Measurements from ENCODE around the gene ADAM8. TPM values are rescaled to one million over a fixed set of nuclear protein-coding genes. Genes with fewer than 3 reads are reported as not detected.

Gene ADAM8
- total and polyA plus RNA-seq, 2 of the 8 experiments (the other 6 are each of a cell fraction or from before 2014, with no cell fraction given), result 4.6 TPM

GRCh38 chr10:133231244-133231945, 45.3 kb downstream of the ADAM8 start:
- no peak overlapping the region for H3K23ac ChIP-seq (ENCODE audit: insufficient read length)
- H2BK20ac ChIP-seq (ENCODE audit: low read length), result no peak overlapping the region; the same call in 1 of the 2 replicates
- DNase-seq (ENCODE audit: low read depth in 1 of 2, low spot score in 2 of 2) (no peak), FAIRE-seq (no peak)
- no peak overlapping the region for H2AFZ ChIP-seq (ENCODE audit: low read length)
- CTCF ChIA-PET (ENCODE audit: partially characterized antibody), result interaction anchor here (0.8 to 1.3 kb wide), 4 partner anchors 15 to 764 kb away, joined by 3 to 4 read pairs (median 3); no protein-coding TSS in a partner anchor
- H4K91ac ChIP-seq (replicated peaks; ENCODE audit: insufficient read length, low read length), result peak overlapping the region; percentile 72
- peak overlapping the region; percentile 97 for H3K18ac ChIP-seq (ENCODE audit: extremely low read depth, low read length)
- H4K5ac ChIP-seq (ENCODE audit: insufficient read length, low read depth, low read length), result peak overlapping the region; percentile 7
- peaks cover 29 to 47% (median 44%) of the 10 kb centered on the region in 4 experiments for H3K27me3 ChIP-seq (replicated peaks in 1 of 4; ENCODE audit: control insufficient read depth in 3 of 4, extremely low read depth in 1 of 4, insufficient read depth in 3 of 4, low read length in 3 of 4)
- POLR2A ChIA-PET (ENCODE audit: partially characterized antibody), result interaction anchor here (0.9 to 1.4 kb wide), 4 partner anchors 12 to 71 kb away, joined by 3 to 5 read pairs (median 4); no protein-coding TSS in a partner anchor
- H3K4me3 ChIP-seq (ENCODE audit: extremely low read depth in 1 of 4, insufficient read depth in 2 of 4, low read depth in 3 of 4, low read length in 4 of 4), result peak overlapping the region in 2 of 4 experiments; percentile 54 to 63; a peak in 4 of 8 replicates
- no peak overlapping the region; the same call in 1 of the 2 replicates for H4K8ac ChIP-seq (ENCODE audit: extremely low read depth, insufficient read depth, low read length)
- H3K56ac ChIP-seq (replicated peaks; ENCODE audit: insufficient read length, low read depth, low read length), result no peak overlapping the region
- no peaks in the 10 kb centered on the region; the same call in 1 of the 2 replicates for H3K79me1 ChIP-seq (ENCODE audit: low read depth, low read length)
- peak overlapping the region; percentile 87; the same call in 1 of the 2 replicates for H2BK5ac ChIP-seq (ENCODE audit: low read depth, low read length)
- H3K4me2 ChIP-seq (ENCODE audit: insufficient read depth in 1 of 2, low read depth in 2 of 2, low read length in 2 of 2), result peak overlapping the region; percentile 69 to 91
- peaks cover 0 to 8% of the 10 kb centered on the region in 2 experiments; a peak in 1 of 4 replicates for H3K9me3 ChIP-seq (ENCODE audit: insufficient read depth in 2 of 2, low read depth in 1 of 2, low read length in 1 of 2)
- H3K36me3 ChIP-seq (ENCODE audit: control insufficient read depth in 2 of 4, insufficient read depth in 4 of 4, low read length in 3 of 4), result peaks cover 0 to 7% (median 3%) of the 10 kb centered on the region in 4 experiments; a peak in 3 of 8 replicates
- H4K20me1 ChIP-seq (replicated peaks in 1 of 2; ENCODE audit: control insufficient read depth in 1 of 2, insufficient read depth in 2 of 2, low read length in 2 of 2), result no peaks in the 10 kb centered on the region
- whole genome bisulfite sequencing, 2 experiments (ENCODE audit: extremely low coverage in 1 of 2, insufficient coverage in 1 of 2, insufficient read length in 1 of 2, insufficient replicate concordance in 2 of 2, low coverage in 1 of 2, low lambda C conversion rate in 2 of 2, missing lambda C conversion rate in 1 of 2), result 74% methylated on average over 32 of the region's 44 CpGs; no CpG with 5 or more reads in 1 of the 2 experiments
- H3K9ac ChIP-seq (replicated peaks in 1 of 4; ENCODE audit: extremely low read depth in 1 of 4, low read depth in 3 of 4, low read length in 3 of 4), result no peak overlapping the region
- H3K23me2 ChIP-seq (ENCODE audit: low read depth, low read length), result peaks cover 10% of the 10 kb centered on the region; the same call in 1 of the 2 replicates
- peak overlapping the region; percentile 54 for H3K4ac ChIP-seq (replicated peaks; ENCODE audit: insufficient read length, low read depth, low read length)
- H2AK5ac ChIP-seq (ENCODE audit: low read depth, low read length), result peak overlapping the region; percentile 75; the same call in 1 of the 2 replicates
- peak overlapping the region; percentile 47 for H2BK120ac ChIP-seq (replicated peaks; ENCODE audit: low read depth, low read length)
- H3K79me2 ChIP-seq (ENCODE audit: control insufficient read depth in 1 of 2, insufficient read depth in 2 of 2, low read length in 2 of 2), result no peaks in the 10 kb centered on the region
- no peak overlapping the region for H3K27ac ChIP-seq (ENCODE audit: low read depth, low read length)
- peaks cover 0 to 31% (median 15%) of the 10 kb centered on the region in 4 experiments; a peak in 6 of 7 replicates for H3K4me1 ChIP-seq (replicated peaks in 1 of 4; ENCODE audit: control insufficient read depth in 3 of 4, insufficient read depth in 4 of 4, low read length in 3 of 4)
- no peak overlapping the region for H3K14ac ChIP-seq (ENCODE audit: insufficient read length)
- H2BK15ac ChIP-seq (ENCODE audit: low read length), result peak overlapping the region; percentile 29; the same call in 1 of the 2 replicates
- peak overlapping the region; percentile 87; the same call in 1 of the 2 replicates for H2BK12ac ChIP-seq (ENCODE audit: low read depth, low read length)
- TF ChIP-seq HDAC2 (IDR thresholded peaks at IDR 0.05; ENCODE audit: borderline replicate concordance in 1 of 2, low read depth in 2 of 2, low read length in 2 of 2) (no peak), CREB1 (IDR thresholded peaks at IDR 0.05) (no peak), JUN (IDR thresholded peaks at IDR 0.05; ENCODE audit: low read depth, low read length) (no peak), EP300 (IDR thresholded peaks at IDR 0.05; ENCODE audit: borderline replicate concordance in 1 of 2, low read depth in 2 of 2, low read length in 2 of 2) (no peak), CHD1 (IDR thresholded peaks at IDR 0.05; ENCODE audit: low read depth, low read length) (no peak), RFX5 (IDR thresholded peaks at IDR 0.05; ENCODE audit: borderline replicate concordance, low read depth, low read length) (no peak), SUZ12 (IDR thresholded peaks at IDR 0.05; ENCODE audit: low read length) (peak; percentile 47; the same call in 1 of the 2 replicates), ZNF274 (IDR thresholded peaks at IDR 0.05; ENCODE audit: borderline replicate concordance, extremely low read depth, low read length) (no peak), PHF8 (conservative IDR thresholded peaks at IDR 0.05; ENCODE audit: low read depth, low read length) (no peak)
- TF ChIP-seq, protein P1, sequence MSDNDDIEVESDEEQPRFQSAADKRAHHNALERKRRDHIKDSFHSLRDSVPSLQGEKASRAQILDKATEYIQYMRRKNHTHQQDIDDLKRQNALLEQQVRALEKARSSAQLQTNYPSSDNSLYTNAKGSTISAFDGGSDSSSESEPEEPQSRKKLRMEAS (IDR thresholded peaks at IDR 0.05), result peak; percentile 97
